ENCODE measurements around the gene OSBPL5. TPM values are rescaled to one million over a fixed set of nuclear protein-coding genes. Genes with fewer than 3 reads are reported as not detected.
A peak's percentile ranks its signal among the peaks of the same experiment; 100 is the strongest.
"Not testable (repeated sequence)": the region's sequence is repeated elsewhere in the genome, so short reads cannot be mapped to it uniquely, and the experiment has no call there.

OSBPL5 gene
- total RNA-seq, 1 experiment from 2014 or later, result 28.4 TPM

DNA sequence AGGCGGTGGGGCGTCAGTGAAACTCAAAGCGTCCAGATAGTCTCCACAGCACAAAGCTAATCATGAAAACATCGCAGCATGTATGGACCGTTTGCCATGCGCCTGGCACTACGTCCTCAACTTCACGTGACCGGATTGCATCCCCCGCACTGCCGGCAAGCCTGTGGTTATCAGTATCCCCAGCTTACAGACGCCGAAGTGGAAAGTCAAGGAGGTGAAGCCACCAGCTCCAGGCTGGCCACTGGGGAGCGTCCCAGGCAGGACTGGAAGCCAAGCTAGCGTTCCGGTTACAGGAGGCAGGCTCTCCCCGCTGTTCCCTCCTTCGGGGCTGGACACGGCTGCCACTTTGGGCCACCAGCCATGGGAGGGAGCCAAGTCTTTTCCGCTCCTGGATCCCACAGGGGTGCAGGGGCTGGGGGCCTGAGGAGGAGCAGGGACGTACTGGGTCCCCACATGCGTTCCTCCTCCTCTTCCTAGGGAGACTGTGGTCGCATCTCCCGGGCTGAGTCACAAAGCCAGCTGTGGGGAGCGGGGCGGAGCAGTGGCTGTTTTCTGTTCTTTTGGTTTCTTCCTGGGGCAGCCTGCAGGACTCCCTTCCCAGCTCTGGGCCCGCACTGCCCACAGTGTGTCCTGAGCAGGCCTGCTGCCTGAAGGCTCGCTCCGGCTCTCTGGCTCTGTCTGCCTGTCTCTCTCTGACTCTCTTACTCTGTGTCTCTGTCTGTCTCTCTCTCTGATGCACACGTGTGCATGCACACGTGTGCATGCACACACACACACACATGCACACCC is 4.3 kb upstream of the OSBPL5 start:
- H3K4me1 ChIP-seq (ENCODE audit: insufficient read depth, low read length, poor library complexity, severe bottlenecking), result peaks cover 10% of the 10 kb centered on the region
- H3K9me3 ChIP-seq (ENCODE audit: low read depth, low read length, poor library complexity, severe bottlenecking), result no peaks in the 10 kb centered on the region
- H3K36me3 ChIP-seq (ENCODE audit: insufficient read depth, low read length, poor library complexity, severe bottlenecking), result no peaks in the 10 kb centered on the region
- ChIA-PET CTCF (no interaction called here), POLR2A (ENCODE audit: low non-redundant PET) (no interaction called here)
- BruUV-seq (replicated peaks), result no TSS peak
- H3K27ac ChIP-seq (ENCODE audit: low read depth, low read length, poor library complexity, severe bottlenecking), result no peak overlapping the region
- TF ChIP-seq, protein P1, sequence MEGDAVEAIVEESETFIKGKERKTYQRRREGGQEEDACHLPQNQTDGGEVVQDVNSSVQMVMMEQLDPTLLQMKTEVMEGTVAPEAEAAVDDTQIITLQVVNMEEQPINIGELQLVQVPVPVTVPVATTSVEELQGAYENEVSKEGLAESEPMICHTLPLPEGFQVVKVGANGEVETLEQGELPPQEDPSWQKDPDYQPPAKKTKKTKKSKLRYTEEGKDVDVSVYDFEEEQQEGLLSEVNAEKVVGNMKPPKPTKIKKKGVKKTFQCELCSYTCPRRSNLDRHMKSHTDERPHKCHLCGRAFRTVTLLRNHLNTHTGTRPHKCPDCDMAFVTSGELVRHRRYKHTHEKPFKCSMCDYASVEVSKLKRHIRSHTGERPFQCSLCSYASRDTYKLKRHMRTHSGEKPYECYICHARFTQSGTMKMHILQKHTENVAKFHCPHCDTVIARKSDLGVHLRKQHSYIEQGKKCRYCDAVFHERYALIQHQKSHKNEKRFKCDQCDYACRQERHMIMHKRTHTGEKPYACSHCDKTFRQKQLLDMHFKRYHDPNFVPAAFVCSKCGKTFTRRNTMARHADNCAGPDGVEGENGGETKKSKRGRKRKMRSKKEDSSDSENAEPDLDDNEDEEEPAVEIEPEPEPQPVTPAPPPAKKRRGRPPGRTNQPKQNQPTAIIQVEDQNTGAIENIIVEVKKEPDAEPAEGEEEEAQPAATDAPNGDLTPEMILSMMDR (conservative IDR thresholded peaks at IDR 0.05; ENCODE audit: low read depth, low read length), result no peak
- TF ChIP-seq EZH2 (IDR thresholded peaks at IDR 0.05; ENCODE audit: borderline replicate concordance, low read depth, low read length, poor library complexity, severe bottlenecking), result no peak
- peak; percentile 50 for DNase-seq (ENCODE audit: low spot score)
- H3K27me3 ChIP-seq (replicated peaks; ENCODE audit: insufficient read depth, low read depth, low read length, poor library complexity), result no peaks in the 10 kb centered on the region
- intact Hi-C loops (cut with micrococcal nuclease; ENCODE audit: unreplicated experiment), result no loop called here
- H3K4me3 ChIP-seq (ENCODE audit: low read depth, low read length, poor library complexity, severe bottlenecking), result peak overlapping the region; percentile 34

DNA sequence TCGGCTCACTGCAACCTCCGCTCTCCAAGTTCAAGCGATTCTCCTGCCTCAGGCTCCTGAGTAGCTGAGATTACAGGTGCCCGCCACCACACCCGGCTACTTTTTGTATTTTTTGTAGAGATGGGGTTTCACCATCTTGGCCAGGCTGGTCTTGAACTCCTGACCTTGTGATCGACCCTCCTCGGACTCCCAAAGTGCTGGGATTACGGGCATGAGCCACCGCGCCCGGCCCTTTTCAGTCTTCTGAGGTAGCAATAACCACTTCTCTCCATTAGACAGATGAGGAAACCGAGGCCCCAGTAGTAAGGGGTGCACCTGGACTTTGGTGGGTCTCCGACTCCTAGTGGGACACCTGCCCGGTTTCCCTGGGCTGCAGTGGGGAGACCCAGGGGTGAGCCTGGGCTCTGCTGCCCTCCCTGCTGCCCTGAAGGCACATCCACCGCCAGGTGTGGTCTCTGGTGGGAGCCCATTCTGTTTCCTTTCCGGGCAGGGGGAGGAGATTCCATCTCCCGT is 3.7 kb upstream of the OSBPL5 start:
- H3K27me3 ChIP-seq (replicated peaks; ENCODE audit: insufficient read depth, low read depth, low read length, poor library complexity); intact Hi-C loops (cut with micrococcal nuclease; ENCODE audit: unreplicated experiment); POLR2A ChIA-PET (ENCODE audit: low non-redundant PET); DNase-seq (ENCODE audit: low spot score); H3K36me3 ChIP-seq (ENCODE audit: insufficient read depth, low read length, poor library complexity, severe bottlenecking); CTCF ChIA-PET; BruUV-seq (replicated peaks); H3K9me3 ChIP-seq (ENCODE audit: low read depth, low read length, poor library complexity, severe bottlenecking); H3K27ac ChIP-seq (ENCODE audit: low read depth, low read length, poor library complexity, severe bottlenecking): not testable (repeated sequence)
- H3K4me3 ChIP-seq (ENCODE audit: low read depth, low read length, poor library complexity, severe bottlenecking), result peak overlapping the region; percentile 34
- peaks cover 10% of the 10 kb centered on the region for H3K4me1 ChIP-seq (ENCODE audit: insufficient read depth, low read length, poor library complexity, severe bottlenecking)

DNA sequence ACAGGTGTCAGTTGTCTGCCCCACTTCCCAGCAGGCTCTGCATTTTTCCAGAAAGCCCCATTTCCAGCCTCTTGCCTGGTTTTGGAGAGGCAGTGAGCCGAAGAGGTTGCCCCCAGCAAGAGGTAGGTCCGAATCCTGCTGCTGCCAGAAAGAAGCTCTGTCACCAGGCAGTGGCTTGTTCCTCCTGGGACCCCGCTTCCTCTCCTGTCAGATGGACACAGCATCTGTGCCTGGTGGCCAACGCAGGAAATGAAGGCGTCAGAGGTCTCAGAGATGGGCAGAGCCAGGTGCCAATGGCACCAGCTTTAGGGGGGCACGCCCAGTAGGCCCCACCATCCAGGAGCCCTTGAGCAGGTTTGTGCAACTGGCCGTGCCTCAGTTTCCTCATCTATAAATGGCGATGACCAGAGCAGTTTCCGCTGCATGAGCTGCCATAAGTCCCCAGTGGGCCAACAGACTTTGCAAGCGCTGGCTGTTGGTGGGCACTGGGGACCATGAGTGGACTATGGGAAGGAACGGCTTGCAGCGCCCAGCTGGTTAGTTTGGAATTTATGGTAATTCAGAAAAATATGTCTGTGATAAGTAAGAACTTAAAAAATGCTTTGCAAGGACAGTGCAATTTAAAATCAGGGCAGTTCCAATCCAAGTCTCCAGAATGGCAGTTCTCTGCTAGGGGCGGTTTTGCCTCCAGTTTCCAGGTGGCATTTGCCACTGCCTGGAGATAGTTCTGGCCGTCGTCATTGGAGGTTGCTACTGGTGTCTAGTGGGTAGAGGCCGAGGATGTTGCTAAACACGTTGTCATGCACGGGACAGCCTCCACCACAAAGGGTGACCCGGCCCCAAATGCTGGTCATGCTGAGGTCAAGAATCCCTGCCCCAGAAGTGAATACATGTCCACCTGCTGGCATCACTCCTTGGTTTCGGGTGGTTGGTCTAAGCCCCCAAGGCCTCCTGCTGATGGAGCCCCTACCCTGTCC is 2.3 kb upstream of the OSBPL5 start:
- DNase-seq (ENCODE audit: low spot score), result no peak
- intact Hi-C loops (cut with micrococcal nuclease; ENCODE audit: unreplicated experiment), result no loop called here
- Histone ChIP-seq H3K36me3 (ENCODE audit: insufficient read depth, low read length, poor library complexity, severe bottlenecking) (no peaks in the 10 kb centered on the region), H3K4me3 (ENCODE audit: low read depth, low read length, poor library complexity, severe bottlenecking) (no peak overlapping the region), H3K27me3 (replicated peaks; ENCODE audit: insufficient read depth, low read depth, low read length, poor library complexity) (no peaks in the 10 kb centered on the region), H3K27ac (ENCODE audit: low read depth, low read length, poor library complexity, severe bottlenecking) (no peak overlapping the region), H3K4me1 (ENCODE audit: insufficient read depth, low read length, poor library complexity, severe bottlenecking) (peaks cover 10% of the 10 kb centered on the region), H3K9me3 (ENCODE audit: low read depth, low read length, poor library complexity, severe bottlenecking) (no peaks in the 10 kb centered on the region)
- POLR2A ChIA-PET (ENCODE audit: low non-redundant PET), result no interaction called here
- CTCF ChIA-PET, result no interaction called here
- TF ChIP-seq EZH2 (IDR thresholded peaks at IDR 0.05; ENCODE audit: borderline replicate concordance, low read depth, low read length, poor library complexity, severe bottlenecking), result no peak
- TF ChIP-seq, protein P1 (conservative IDR thresholded peaks at IDR 0.05; ENCODE audit: low read depth, low read length), result no peak
- BruUV-seq (replicated peaks), result no TSS peak
